A172 (cell line): ENCODE results near the gene PRELID2. TPM values are rescaled to one million over a fixed set of nuclear protein-coding genes. Genes with fewer than 3 reads are reported as not detected.
A peak's percentile ranks its signal among the peaks of the same experiment; 100 is the strongest.
"Not testable (repeated sequence)": the region's sequence is repeated elsewhere in the genome, so short reads cannot be mapped to it uniquely, and the experiment has no call there.

Experiments used
- DNase-seq: peaks from one replicate; pipeline ENCODE4 v3.0.0-alpha.2; 2015; ENCODE audit warnings: low spot score
- total RNA-seq: library from RNA; depleted of rRNA; stranded (reverse); fragments of >200 nt; shearing (Covaris generic); gene quantifications from 2 replicates; pipeline ENCODE4 v1.2.3, GENCODE V29; 2014; rRNA removed

PRELID2 gene
- total RNA-seq = 26.3 and 28.1 TPM in 2 replicates

DNA sequence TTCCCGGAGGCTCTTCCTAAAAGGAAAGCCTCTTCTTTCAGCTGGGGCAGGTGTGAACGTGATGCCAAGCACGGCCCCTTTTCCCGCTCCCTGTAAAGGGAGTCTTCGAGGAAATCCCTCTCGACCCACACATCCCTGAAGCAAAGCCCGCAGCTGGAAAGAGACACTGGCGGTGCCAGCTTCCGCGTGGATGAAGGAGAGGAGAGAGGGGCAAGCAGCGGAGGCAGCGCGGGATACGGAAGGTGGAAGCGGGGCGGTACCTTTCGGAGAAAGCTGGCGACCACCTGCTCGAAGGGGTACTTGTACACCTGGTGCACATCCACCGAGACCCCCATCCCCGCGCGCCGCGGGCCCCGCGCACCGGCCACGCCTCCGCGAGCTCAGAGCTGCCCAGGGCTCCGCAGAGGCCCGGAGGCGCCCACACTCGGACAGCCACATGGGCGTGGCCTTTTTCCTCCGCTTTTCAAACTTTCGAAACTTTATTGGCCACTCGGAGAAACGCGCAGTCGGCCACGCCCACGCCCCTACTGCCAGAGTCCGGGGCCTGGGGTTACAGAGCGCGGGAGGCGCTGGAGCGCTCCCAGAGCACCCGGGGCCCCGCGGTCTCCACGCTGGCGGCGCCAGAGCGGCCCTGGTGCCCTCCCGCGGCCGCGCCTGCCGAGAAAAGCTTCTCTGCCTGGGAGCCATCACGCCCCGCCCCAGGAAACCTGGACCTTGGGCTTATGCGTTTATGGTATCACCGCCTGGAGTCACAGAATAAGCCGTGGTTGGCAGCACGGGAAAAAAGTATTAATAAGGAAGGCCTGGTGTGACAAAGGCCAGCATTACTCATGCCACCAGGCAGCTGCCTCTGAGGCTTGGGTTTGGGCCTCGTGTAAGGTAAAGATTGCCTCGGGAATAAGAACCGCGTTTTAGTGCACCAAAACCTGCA is at the start of gene PRELID2:
PRELID2 (minus strand) TSS at position 426 of the 931 bp plus-strand sequence; CDS start at position 335, 91 bp downstream.
- DNase-seq = peak; percentile 91

DNA sequence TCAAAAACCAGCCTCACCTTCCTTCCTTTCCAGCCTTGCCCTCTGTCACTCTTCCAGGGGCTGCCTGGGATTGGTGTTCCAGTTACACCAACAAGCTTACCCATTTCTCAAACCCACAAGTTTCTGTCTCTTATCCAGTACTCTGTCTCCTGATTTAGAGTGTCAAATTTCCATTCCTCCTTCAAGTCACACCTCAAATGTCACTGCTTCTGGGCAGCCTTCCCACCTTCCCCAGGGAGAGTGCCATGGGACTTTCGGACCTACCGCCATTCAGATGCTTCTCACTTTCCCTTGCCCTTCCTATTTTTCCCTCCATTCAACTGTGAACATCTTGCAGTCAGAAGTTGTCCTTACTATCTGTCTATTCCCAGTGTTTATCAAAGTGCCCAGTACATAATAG is 39.6 kb upstream of the PRELID2 start:
- no peak for DNase-seq

DNA sequence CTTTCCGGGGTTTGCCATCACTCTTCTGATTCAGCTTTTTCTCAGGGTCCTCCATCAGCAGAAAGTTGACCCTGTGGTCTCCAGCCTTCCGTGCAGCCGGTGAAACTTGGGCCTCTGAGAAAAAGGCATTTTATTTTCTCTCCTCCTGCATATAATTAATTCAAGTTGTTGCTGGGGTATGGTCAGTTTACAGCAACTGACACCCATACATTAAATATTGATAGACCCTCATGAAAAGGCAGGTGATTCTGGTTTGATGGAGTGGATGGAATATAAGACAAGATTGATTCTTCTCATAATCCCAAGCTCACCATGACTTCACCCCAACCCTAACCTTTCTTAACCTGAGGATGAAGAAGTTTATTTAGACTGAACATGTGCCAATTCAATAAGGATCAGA is 37.8 kb upstream of the PRELID2 start, which contains the start of gene GRXCR2:
GRXCR2 (minus strand) TSS at position 101 of the 400 bp plus-strand sequence; CDS start at position 55, 46 bp downstream.
- no peak for DNase-seq

DNA sequence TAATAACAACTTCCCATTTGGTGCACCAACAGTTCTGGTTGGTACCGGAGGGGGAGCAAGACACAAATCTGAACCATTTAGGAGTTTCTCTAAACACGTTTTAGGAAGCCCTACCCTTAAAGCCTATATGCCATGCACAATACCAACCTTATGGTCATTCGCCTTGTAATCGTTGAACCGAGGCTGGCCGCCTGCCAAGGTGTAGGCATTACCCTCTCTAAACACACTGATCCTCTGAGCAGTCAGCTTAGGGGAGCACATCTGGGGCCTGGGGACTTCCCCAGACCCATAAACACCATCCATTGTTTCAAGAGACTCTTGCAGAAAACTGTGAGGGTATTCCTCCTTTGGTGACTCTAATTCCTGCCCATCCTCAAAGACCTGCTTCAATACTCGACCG is 37.3 kb upstream of the PRELID2 start:
- DNase-seq = no peak

DNA sequence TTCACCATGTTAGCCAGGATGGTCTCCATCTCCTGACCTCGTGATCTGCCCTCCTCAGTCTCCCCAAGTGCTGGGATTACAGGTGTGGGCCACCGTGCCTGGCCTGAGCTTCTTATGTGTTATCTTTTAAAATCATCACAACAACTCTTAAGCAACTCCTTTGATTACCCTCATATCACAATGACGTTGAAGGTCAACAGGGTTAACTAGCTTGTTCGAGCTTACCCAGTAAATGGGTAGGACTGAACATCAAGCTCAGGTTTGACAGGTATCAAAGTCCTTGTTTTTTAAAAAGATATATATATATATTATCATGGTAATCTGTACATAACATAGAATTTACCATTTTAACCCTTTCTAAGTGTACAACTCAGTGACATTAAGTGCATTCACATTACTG is 34.6 kb upstream of the PRELID2 start:
- DNase-seq = no peak

DNA sequence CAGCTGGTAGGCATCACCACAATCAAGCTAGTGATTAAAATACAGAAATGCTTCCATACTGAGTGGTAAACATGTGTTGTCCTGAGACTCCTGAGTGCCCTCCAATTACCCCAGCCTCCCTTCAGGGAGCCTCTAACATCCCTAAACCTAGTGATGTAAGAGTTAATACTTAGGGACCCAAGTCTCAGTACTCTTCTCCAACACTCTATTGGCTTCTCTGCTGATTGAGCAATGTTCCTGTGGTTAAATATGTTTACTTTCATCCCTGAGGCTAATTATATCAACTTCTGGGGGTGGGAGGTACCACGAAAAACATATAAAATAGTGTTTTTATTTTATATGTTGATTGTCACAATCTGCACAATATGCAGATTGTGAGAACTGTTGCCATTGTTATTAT is 32.7 kb upstream of the PRELID2 start:
- no peak for DNase-seq

DNA sequence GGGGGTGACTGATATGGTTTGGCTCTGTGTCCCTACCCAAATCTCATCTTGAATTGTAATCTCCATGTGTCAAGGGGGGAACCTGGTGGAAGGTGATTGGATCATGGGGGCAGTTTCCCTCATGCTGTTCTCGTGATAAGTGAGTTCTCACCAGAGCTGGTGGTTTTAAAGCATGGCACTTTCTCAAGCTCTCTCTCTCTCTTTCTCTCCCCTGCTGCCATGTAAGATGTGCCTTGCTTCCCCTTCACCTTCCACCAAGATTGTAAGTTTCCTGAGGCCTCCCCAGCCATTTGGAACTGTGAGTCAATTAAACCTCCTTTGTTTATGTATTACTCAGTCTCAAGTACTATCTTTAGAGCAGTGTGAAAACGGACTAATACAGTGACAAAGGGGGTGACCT is 29.3 kb upstream of the PRELID2 start:
- not testable (repeated sequence) for DNase-seq

DNA sequence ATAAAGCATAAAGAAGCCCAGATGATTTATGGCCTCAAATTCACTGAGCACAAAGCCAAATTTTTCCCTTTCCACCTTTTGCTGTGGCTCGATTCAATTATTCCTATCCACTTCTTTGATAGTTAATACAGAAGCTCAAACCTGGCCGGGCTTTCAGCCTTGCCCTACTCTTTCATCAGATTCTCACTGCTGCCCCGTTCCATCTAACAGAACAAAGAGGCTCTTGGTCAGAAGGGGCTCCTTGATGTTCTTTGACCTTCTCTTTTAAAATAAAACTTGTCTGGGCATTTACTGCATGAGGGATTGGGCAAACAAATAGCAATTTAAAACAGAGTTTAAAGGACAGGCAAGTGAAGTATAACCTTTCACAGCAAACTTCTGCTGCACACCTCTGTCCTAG is 27.9 kb upstream of the PRELID2 start:
- no peak for DNase-seq

DNA sequence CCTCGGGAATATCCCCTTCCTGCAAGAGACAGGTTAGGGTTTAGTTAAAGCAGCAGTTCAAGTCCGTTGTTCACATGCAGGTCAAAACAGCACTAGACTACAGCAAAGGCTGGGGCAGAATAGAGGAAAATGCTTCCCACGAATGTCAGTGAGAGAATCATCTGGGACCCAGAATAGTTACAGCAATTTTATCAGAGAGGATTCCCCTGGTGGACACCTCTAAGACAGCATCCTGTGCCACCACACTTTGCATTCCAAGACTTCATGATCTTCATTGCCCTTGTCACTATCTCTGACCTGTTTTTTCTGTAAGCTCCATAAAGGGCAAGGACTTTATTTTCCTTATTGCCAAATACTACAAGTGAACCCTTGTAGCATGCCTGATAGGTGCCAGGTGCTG is 24.8 kb upstream of the PRELID2 start:
- no peak for DNase-seq

DNA sequence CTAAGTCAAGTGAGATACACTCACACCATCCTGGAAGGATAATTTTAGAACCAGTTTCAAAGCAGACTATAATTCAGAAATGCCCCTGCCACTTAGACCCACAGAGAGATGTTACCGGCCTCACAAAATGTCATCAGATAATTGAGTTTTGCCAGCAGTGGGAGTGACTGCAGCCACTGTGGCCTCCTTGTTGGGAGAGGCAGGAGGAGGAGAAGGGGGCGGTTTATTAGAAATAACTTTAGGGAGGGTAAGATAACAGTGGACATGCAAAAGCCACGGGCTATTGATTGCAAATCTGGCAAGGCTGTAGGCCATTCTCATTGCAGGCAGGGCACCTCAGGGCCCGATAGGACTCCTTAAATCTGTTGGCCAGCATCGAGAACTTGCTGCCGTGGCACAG is 24.3 kb upstream of the PRELID2 start:
- DNase-seq = no peak

DNA sequence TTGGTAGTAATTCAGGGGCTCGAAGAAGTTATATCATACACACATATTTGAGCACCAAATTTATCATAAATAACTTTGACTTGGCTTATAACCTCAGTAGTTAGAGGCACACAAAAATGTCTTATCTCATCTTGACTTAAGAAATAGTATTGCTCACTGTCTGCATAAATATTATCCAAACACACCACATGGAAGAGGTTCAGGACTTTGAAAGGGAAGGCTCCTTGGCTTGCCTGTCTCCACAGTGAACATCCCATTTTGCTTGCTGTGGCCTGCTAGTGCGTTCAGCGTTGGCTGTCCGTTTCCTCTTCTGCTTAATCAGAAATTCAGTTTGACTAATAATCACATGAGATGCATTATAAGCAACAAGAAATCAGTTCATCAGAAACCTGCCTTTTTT is 23.8 kb upstream of the PRELID2 start:
- DNase-seq = no peak

DNA sequence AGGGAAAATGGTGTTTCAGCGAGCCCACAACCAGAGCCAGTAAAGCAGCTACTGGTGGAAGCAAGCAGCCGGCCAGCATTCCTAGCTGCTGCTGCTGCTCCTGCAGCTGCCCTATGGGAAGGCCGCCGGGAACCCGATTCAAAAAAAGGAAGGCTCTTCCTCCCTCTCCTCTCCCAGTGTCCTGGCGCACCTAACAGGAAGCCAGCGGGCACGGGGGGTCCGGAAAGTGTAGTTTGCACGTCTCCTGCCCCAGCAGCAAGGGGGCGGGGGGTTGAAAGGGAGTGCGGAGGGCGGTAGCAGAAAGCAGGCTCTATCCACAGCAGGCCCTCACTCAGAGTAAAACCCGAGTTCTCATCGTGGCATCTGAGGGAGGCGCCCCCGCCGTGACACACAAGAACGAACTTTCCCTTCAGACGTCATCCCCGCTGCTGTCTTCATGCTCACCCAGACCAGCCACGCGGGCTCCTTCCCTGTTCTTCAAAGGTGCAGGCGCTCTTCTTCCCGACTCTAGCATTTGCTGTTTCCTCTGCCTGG is 21.2 kb upstream of the PRELID2 start:
- DNase-seq = peak; percentile 22

DNA sequence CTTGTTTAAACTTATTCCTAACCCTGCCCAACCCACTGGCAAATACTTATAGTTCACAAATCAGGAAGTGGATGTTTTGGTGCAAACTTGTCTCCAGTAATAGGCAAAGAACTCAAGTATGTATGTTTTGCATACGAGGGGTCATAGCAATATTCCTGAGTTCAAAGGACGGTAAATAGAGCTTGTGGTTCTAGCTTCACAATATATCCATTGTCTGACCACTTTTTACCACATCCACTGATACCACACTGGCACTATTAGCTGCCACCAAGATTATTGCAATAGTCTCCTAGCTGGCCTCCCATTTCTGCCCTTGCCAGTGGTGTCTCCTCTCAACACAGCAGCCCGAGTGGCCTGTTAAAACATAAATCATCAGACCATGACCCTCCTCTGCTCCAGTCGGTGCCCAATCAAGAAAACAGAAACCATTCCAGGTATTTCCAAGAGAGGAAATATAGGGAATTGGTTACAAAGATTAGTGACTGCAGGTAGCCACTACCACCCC is 20.7 kb upstream of the PRELID2 start:
- DNase-seq = peak; percentile 14

DNA sequence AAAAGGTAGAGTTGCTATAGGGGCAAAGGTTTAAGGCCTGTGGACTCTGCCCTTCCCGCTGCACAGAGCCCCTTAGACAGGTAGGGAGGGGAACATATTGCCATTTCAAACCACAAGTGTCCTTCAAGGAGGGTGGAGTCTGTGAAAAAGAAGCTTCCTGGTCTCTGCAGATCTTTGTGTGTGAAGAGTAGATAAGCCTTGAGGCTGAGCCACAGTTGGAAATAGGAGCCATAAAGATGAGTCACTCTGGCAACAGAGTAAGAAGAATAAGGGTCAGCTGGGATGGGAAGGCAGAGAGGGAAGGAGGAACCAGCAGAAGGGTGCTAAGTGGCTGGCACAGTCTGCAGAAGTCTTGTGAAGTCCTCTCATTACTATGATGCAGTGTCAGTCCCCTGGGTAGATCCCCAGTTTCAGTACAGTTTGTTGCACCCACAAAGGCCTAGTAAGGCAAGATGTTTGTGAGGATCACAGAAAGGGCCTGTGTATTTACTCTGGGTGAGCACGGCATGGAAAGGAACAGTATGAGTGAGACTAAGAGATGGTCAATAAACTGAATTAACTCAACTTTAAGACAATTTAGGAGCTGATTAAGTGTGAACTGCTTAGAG is 19.6 kb upstream of the PRELID2 start:
- peak; percentile 92 for DNase-seq

DNA sequence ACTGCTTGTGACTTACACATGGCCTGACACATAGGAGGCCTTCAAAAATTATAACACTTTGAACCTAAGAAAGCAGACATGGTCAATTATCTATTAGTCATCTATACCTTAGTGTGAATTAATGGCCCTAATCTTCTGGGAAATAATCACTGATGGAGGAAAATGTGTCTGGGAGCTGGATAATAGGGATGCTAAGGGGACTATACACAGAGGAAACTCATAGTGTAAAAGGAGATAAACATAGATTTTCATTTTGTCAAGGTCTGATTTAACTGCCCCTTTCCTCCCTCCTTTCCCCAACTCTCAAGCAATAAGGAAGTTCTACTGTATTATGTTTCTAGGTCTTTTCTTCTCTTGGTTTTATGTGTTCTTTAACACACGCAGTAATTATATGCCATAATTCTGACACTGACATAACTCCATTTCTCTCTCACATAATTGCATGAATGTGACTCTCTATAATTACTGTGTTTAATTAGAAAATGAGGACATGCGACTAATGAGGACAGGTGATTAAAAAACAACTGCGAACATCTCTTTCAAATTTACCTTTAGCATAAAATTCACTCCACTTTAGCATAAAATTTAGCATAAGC is 18.7 kb upstream of the PRELID2 start:
- DNase-seq = no peak

DNA sequence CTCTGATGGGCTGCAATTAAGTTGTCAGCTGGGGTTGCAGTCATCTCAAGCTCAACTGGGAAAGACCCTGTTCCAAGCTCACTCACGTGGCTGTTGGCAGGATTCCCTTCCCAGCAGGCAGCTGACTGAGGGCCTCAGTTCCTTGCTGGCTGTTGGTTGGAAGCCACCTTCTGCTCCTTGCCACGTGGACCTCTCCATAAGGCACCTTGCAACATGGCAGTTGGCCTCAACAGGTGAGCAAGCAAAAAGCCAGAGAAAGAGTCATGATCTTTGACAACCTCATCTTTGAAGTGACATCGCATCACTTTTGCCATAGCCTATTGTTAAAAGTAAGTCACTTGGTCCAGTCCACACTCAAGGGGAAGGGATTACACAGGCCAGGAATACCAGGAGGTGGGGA is 17.8 kb upstream of the PRELID2 start:
- no peak for DNase-seq

DNA sequence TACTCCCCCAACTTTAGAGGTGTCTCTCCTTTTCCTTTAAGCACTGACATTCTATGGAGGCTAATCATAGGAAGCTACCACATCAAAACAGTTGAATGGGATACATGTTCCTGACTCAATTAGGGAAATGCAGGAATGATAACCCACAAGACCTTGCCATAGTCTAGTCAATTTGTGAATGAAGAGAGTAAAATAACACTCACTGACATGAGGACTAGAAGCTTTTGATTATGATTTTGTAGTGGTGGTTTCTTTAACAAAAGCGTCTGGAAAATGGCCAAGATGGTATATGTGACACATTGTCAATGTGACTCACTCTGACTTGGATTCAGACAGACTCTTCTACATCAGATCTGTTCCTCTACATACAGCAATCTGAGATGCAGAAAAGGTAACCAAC is 13.7 kb upstream of the PRELID2 start:
- peak; percentile 80 for DNase-seq

DNA sequence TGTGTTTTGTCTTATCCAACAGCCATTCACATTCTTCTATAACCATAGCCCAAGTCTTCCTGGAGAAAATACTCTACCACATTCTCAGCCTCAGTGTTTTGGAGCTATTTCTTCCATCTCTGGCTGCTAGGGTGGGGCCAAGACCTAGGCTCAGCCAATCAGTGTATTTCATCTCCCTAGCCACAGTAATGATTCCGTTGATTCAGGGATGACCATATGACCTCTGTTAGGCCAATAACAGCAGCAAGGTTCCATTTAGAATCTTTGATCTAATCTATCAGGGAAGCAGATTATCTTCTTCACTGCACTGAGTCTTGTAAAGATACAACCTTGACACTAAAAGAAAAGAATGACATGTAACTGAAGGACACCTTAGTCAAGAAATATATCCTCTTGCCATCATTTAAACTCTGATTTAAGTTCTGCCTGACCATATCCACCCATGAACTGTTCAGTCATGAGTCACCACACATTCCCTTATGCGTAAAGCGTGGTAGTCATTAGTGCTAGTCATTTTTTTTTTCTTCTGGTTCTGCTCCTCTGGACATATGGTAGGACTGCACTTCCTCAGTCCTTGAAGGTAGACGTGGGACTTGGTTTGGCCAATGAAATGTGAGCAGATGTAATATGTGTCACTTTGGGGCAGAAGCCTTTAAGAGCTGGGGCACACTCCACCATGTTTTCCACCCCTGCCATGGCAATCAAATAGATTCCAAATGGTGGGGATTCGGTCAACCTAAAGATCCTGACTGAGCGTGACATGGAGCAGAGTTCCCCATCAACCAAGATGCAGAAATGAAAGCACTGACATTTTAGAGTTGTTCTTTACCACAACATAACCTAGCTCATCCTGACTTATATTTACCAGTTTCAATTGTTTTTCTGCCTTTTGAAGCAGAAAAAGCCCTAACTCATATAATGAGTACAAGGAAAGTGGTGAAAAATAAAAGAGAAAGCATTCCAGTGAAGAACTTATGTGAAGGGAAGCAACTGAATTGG is 12.7 kb upstream of the PRELID2 start:
- peak; percentile 86 for DNase-seq

DNA sequence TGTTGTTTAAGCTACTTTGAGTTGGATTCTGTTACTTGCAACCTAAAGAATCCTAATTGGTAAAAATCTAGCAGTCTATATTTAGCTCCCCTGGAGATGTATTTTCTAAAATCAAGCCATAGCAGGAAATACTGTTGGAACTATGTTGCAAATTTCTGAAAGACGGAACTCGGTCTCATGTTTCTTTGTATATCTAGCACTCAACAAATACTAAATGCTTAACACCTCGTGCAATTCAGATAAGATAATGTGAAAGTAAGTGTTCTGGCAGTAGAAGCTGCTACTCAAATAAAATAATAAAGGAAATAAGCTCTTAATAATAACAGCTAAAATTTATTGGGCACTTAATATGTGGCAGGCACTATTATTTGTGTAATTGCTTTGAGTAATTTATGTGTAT is 10.9 kb upstream of the PRELID2 start:
- DNase-seq = no peak

DNA sequence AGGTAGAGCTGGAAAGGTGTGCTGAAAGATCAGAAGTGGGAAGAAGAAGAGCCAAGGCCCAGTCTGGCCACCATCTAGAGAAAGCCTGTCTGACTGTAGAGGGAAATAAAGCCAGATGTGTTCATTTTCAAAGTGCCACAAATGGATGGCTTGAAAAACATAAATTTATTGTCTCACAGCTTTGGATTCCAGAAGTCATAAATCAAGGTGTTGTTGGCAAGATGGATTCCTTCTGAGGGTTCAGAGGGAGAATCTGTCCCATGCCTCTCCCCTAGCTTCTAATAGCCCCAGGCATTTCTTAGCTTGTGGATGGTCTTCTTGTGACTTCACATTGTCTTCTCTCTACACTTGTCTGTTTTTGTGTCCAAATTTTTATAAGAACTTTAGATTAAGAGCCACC is 6.2 kb upstream of the PRELID2 start:
- no peak for DNase-seq
